Neuronal stem cell (in vitro differentiated cells): Measurements from ENCODE around the gene RRP1B.

ENCODE experiments used
- DNase-seq: peaks from one replicate; pipeline ENCODE4 v3.0.0-alpha.2; 2013; ENCODE audit warnings: low spot score
- H2AFZ ChIP-seq: one replicate; pipeline ENCODE4 v1.6.1; 2013; ENCODE audit warnings: mild to moderate bottlenecking, low read length, inconsistent platforms
- H2AK5ac ChIP-seq: 2 replicates; pipeline ENCODE4 v1.6.1; 2013; ENCODE audit warnings: low read depth, mild to moderate bottlenecking, inconsistent platforms, low read length, moderate library complexity, mixed read lengths
- H2BK120ac ChIP-seq: 2 replicates; pipeline ENCODE4 v1.6.1; 2013; ENCODE audit warnings: low read depth, mild to moderate bottlenecking, inconsistent platforms, low read length, moderate library complexity, mixed read lengths
- H2BK12ac ChIP-seq: one replicate; pipeline ENCODE4 v1.6.1; 2013; ENCODE audit warnings: low read length, inconsistent platforms
- H2BK15ac ChIP-seq: 2 replicates; pipeline ENCODE4 v1.6.1; 2013; ENCODE audit warnings: mild to moderate bottlenecking, low read length, inconsistent platforms, mixed read lengths
- H2BK5ac ChIP-seq: one replicate; pipeline ENCODE4 v1.6.1; 2013; ENCODE audit warnings: inconsistent platforms, mild to moderate bottlenecking, low read length, moderate library complexity
- H3K14ac ChIP-seq: one replicate; pipeline ENCODE4 v1.6.1; 2013; ENCODE audit warnings: low read length, inconsistent platforms
- H3K18ac ChIP-seq: 2 replicates; pipeline ENCODE4 v1.6.1; 2013; ENCODE audit warnings: low read length, inconsistent platforms
- H3K23ac ChIP-seq: 2 replicates; pipeline ENCODE4 v1.6.1; 2013; ENCODE audit warnings: low read depth, mild to moderate bottlenecking, mixed read lengths, low read length, inconsistent platforms; ENCODE audit not compliant: poor library complexity
- H3K27ac ChIP-seq: replicated peaks from 3 replicates; pipeline ENCODE4 v1.5.1; 2013; ENCODE audit warnings: low read length, inconsistent platforms
- H3K27me3 ChIP-seq, 3 experiments: 2 replicates each; pipeline ENCODE4 v1.6.1; 2013; ENCODE audit warnings: low read length in 3 of 3, mild to moderate bottlenecking in 2 of 3, inconsistent platforms in 1 of 3, low read depth in 1 of 3, mixed read lengths in 1 of 3, moderate library complexity in 1 of 3; ENCODE audit not compliant: control insufficient read depth in 3 of 3, insufficient read depth in 3 of 3
- H3K36me3 ChIP-seq, 2 donors: replicated peaks in 1 of 2; 2 replicates each; pipeline ENCODE4 v1.6.1; 2013; ENCODE audit warnings: low read length in 2 of 2; ENCODE audit not compliant: control insufficient read depth in 2 of 2, insufficient read depth in 2 of 2
- H3K4ac ChIP-seq: 2 replicates; pipeline ENCODE4 v1.6.1; 2013; ENCODE audit warnings: inconsistent platforms, mild to moderate bottlenecking, low read length, moderate library complexity
- H3K4me1 ChIP-seq, 2 donors: 1 replicate in 1 of 2; 2 replicates in 1 of 2; pipeline ENCODE4 v1.6.1; 2013; ENCODE audit warnings: low read length in 2 of 2, low read depth in 1 of 2; ENCODE audit not compliant: control insufficient read depth in 2 of 2, insufficient read depth in 1 of 2
- H3K4me2 ChIP-seq: one replicate; pipeline ENCODE4 v1.6.1; 2013; ENCODE audit warnings: mild to moderate bottlenecking, low read length, inconsistent platforms; ENCODE audit not compliant: insufficient read depth, poor library complexity, severe bottlenecking
- H3K4me3 ChIP-seq, 2 donors: 2 replicates each; pipeline ENCODE4 v1.5.1; 2013; ENCODE audit warnings: low read length in 2 of 2, mild to moderate bottlenecking in 2 of 2, inconsistent platforms in 1 of 2, moderate library complexity in 1 of 2
- H3K79me1 ChIP-seq: one replicate; pipeline ENCODE4 v1.6.1; 2013; ENCODE audit warnings: low read depth, mild to moderate bottlenecking, inconsistent platforms, low read length, moderate library complexity
- H3K9ac ChIP-seq: one replicate; pipeline ENCODE4 v1.6.1; 2013; ENCODE audit warnings: mild to moderate bottlenecking, low read depth, low read length, inconsistent platforms; ENCODE audit not compliant: poor library complexity
- H3K9me3 ChIP-seq, 2 donors: replicated peaks in 1 of 2; 2 replicates each; pipeline versions ENCODE3 to v1.6.1; 2013; ENCODE audit warnings: low read length in 2 of 2, mild to moderate bottlenecking in 2 of 2, inconsistent platforms in 1 of 2, low read depth in 1 of 2, mixed read lengths in 1 of 2, moderate library complexity in 1 of 2; ENCODE audit not compliant: control insufficient read depth in 2 of 2, insufficient read depth in 1 of 2
- H4K8ac ChIP-seq: one replicate; pipeline ENCODE4 v1.6.1; 2013; ENCODE audit warnings: low read depth, mild to moderate bottlenecking, inconsistent platforms, low read length, moderate library complexity
- H4K91ac ChIP-seq: one replicate; pipeline ENCODE4 v1.6.1; 2013; ENCODE audit warnings: low read length, low read depth, mild to moderate bottlenecking, inconsistent platforms; ENCODE audit not compliant: poor library complexity
- whole genome bisulfite sequencing, 2 donors: extraction: QIAGEN DNeasy Blood & Tissue Kit; methylation state at CpG; one replicate each; pipeline ENCODE4 v1.1.7; 2013; ENCODE audit warnings: missing lambda C conversion rate in 2 of 2, mixed read lengths in 1 of 2; ENCODE audit not compliant: insufficient read length in 2 of 2, insufficient replicate concordance in 1 of 2; ENCODE audit errors: extremely low coverage in 2 of 2; 5-methylcytosine and 5-hydroxymethylcytosine counted together

Gene RRP1B

DNA sequence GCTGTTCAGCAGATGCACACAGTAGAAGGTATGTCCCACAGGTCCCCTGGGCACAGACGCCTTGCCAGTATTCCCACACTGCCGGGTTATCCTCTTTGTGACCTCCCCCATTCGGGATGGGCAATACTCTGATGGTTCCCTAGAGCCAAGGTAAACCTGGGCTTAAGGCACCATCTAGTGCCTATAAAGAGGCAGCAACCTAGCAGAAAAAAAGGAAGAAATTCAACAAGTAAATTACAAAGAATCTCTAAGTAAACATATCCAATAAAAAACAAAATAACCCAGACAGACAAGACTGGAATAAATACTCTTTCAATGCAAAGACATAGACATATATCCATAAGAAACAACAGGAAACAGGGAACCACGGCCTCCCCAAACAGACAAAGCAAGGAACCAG, 39.5 kb upstream of the RRP1B start:
- H2AFZ ChIP-seq, result no peak overlapping the region
- H3K18ac ChIP-seq, result no peak overlapping the region
- H3K14ac ChIP-seq, result no peak overlapping the region
- H3K79me1 ChIP-seq, result no peaks in the 10 kb centered on the region
- no peaks in the 10 kb centered on the region for H3K4me1 ChIP-seq
- no peaks in the 10 kb centered on the region for H3K27me3 ChIP-seq
- no peak overlapping the region for H3K27ac ChIP-seq
- H2BK12ac ChIP-seq, result no peak overlapping the region
- no peak overlapping the region for H2BK15ac ChIP-seq
- no peak overlapping the region for H3K4me2 ChIP-seq
- no peak overlapping the region for H2BK5ac ChIP-seq
- no peak overlapping the region for H3K4me3 ChIP-seq
- WGBS, 2 donors, result no CpG with 5 or more reads among the region's 4 CpGs
- H3K4ac ChIP-seq, result no peak overlapping the region
- H2AK5ac ChIP-seq, result no peak overlapping the region
- no peak overlapping the region for H4K8ac ChIP-seq
- no peak overlapping the region for H3K23ac ChIP-seq
- H3K36me3 ChIP-seq, result no peaks in the 10 kb centered on the region
- H2BK120ac ChIP-seq, result no peak overlapping the region
- H3K9me3 ChIP-seq, result peaks cover 0 to 12% of the 10 kb centered on the region in 2 donors
- DNase-seq, result no peak
- no peak overlapping the region for H3K9ac ChIP-seq
- H4K91ac ChIP-seq, result no peak overlapping the region

- H3K23ac ChIP-seq, result no peak overlapping the region
- no peak overlapping the region for H3K9ac ChIP-seq
- H2BK15ac ChIP-seq, result no peak overlapping the region
- DNase-seq, result no peak
- no peak overlapping the region for H4K91ac ChIP-seq
- H3K36me3 ChIP-seq, result no peaks in the 10 kb centered on the region
- H3K27ac ChIP-seq, result no peak overlapping the region
- no peak overlapping the region for H2AFZ ChIP-seq
- no peak overlapping the region for H2BK5ac ChIP-seq
- H3K9me3 ChIP-seq, result peaks cover 0 to 16% of the 10 kb centered on the region in 2 donors
- H3K14ac ChIP-seq, result no peak overlapping the region
- no peak overlapping the region for H3K4me3 ChIP-seq
- H3K18ac ChIP-seq, result no peak overlapping the region
- H2BK12ac ChIP-seq, result no peak overlapping the region
- H3K27me3 ChIP-seq, result no peaks in the 10 kb centered on the region
- no CpG with 5 or more reads among the region's 2 CpGs for WGBS, 2 donors
- no peak overlapping the region for H3K4ac ChIP-seq
- no peak overlapping the region for H3K4me2 ChIP-seq
- H2AK5ac ChIP-seq, result no peak overlapping the region
- no peaks in the 10 kb centered on the region for H3K4me1 ChIP-seq
- H4K8ac ChIP-seq, result no peak overlapping the region
- H2BK120ac ChIP-seq, result no peak overlapping the region
- H3K79me1 ChIP-seq, result no peaks in the 10 kb centered on the region
These were observed 36.6 kb upstream of the RRP1B start for GRCh38 chr21:43622796-43623195.

GRCh38 chr21:43623588-43623987, 35.8 kb upstream of the RRP1B start:
- Histone ChIP-seq H2AK5ac (no peak overlapping the region), H3K9me3 (peaks cover 2 to 24% of the 10 kb centered on the region in 2 donors), H3K14ac (no peak overlapping the region), H3K79me1 (no peaks in the 10 kb centered on the region), H4K8ac (no peak overlapping the region), H3K4ac (no peak overlapping the region), H2BK5ac (no peak overlapping the region), H3K27me3 (no peaks in the 10 kb centered on the region), H3K18ac (no peak overlapping the region), H2BK120ac (no peak overlapping the region), H3K4me1 (no peaks in the 10 kb centered on the region), H3K4me3 (no peak overlapping the region), H3K9ac (no peak overlapping the region), H3K27ac (no peak overlapping the region), H4K91ac (no peak overlapping the region), H3K36me3 (no peaks in the 10 kb centered on the region), H3K23ac (no peak overlapping the region), H2BK15ac (no peak overlapping the region), H2BK12ac (no peak overlapping the region), H3K4me2 (no peak overlapping the region), H2AFZ (no peak overlapping the region)
- no peak for DNase-seq
- WGBS, 2 donors, result no CpG with 5 or more reads among the region's 2 CpGs

DNA sequence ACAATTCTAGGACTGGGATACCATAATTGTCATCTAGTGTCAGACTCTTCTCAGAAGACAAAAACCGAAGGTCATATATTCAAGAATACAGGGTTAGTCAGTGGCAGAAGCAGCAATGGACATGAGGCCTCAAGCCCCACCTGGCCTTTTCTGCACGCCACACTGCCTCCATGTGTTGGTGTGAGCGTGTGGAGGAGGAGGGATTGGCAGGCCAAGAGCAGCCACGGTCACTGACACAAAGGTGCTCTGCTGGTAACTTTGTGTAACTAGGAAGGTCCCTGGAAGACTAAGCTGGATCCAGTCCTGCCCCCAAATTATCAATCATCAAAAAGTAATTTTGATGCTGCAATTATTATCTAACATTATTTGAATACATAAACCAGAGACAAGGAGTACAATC, 35.0 kb upstream of the RRP1B start:
- H3K27me3 ChIP-seq, result no peaks in the 10 kb centered on the region
- no peak overlapping the region for H2AK5ac ChIP-seq
- H3K4me1 ChIP-seq, result no peaks in the 10 kb centered on the region
- no peak overlapping the region for H3K14ac ChIP-seq
- no peak overlapping the region for H2BK15ac ChIP-seq
- H3K23ac ChIP-seq, result no peak overlapping the region
- H2BK12ac ChIP-seq, result no peak overlapping the region
- no peak overlapping the region for H4K8ac ChIP-seq
- H2BK5ac ChIP-seq, result no peak overlapping the region
- no peak overlapping the region for H3K4me2 ChIP-seq
- H3K4me3 ChIP-seq, result no peak overlapping the region
- H3K9me3 ChIP-seq, result peaks cover 2 to 29% of the 10 kb centered on the region in 2 donors
- no peaks in the 10 kb centered on the region for H3K36me3 ChIP-seq
- no peaks in the 10 kb centered on the region for H3K79me1 ChIP-seq
- H3K9ac ChIP-seq, result no peak overlapping the region
- H4K91ac ChIP-seq, result no peak overlapping the region
- H3K4ac ChIP-seq, result no peak overlapping the region
- WGBS, 2 donors, result no CpG with 5 or more reads among the region's 4 CpGs
- no peak for DNase-seq
- H2BK120ac ChIP-seq, result no peak overlapping the region
- H3K18ac ChIP-seq, result no peak overlapping the region
- no peak overlapping the region for H3K27ac ChIP-seq
- H2AFZ ChIP-seq, result no peak overlapping the region
